H1 (cell line): ENCODE data around the gene IRAG1. TPM values are rescaled to one million over a fixed set of nuclear protein-coding genes. Genes with fewer than 3 reads are reported as not detected.

Experiments used
- CTCF ChIA-PET: fragments of 300-600 bp; sonication (Branson Sonifier 250); formaldehyde crosslinking; loops from one replicate; lab custom pipeline; 2021; ENCODE audit not compliant: partially characterized antibody; lab: Charles Lee
- POLR2A ChIA-PET: fragments of 300-600 bp; sonication (Branson Sonifier 250); formaldehyde crosslinking; loops from one replicate; lab custom pipeline; 2021; ENCODE audit warnings: inconsistent platforms; ENCODE audit not compliant: partially characterized antibody; lab: Charles Lee
- DNase-seq, 2 experiments: peaks; one replicate each; pipeline versions ENCODE4 v3.0.0 to v3.0.0-alpha.2; 2010 to 2022; ENCODE audit warnings: low spot score in 2 of 2, low read depth in 1 of 2, mixed read lengths in 1 of 2
- FAIRE-seq: peaks from 2 replicates; lab custom pipeline; 2011; peaks lifted over from hg19 to GRCh38; lab: Jason Lieb, UNC
- H2AFZ ChIP-seq: 2 replicates; pipeline ENCODE4 v1.8.1; 2012; ENCODE audit warnings: low read length, inconsistent platforms
- H2AK5ac ChIP-seq: 2 replicates; pipeline ENCODE4 v1.6.1; 2013; ENCODE audit warnings: low read depth, low read length
- H2BK120ac ChIP-seq: replicated peaks from 2 replicates; pipeline ENCODE3; 2013; ENCODE audit warnings: low read depth, low read length, inconsistent platforms
- H2BK12ac ChIP-seq: 2 replicates; pipeline ENCODE4 v1.6.1; 2013; ENCODE audit warnings: low read depth, low read length
- H2BK15ac ChIP-seq: 2 replicates; pipeline ENCODE4 v1.6.1; 2013; ENCODE audit warnings: low read length
- H2BK20ac ChIP-seq: 2 replicates; pipeline ENCODE4 v1.6.1; 2013; ENCODE audit warnings: low read length
- H2BK5ac ChIP-seq: 2 replicates; pipeline ENCODE4 v1.6.1; 2013; ENCODE audit warnings: low read depth, low read length
- H3K14ac ChIP-seq: 2 replicates; pipeline ENCODE4 v1.6.1; 2013; ENCODE audit warnings: inconsistent platforms; ENCODE audit not compliant: insufficient read length
- H3K18ac ChIP-seq: 2 replicates; pipeline ENCODE4 v1.6.1; 2013; ENCODE audit warnings: low read length; ENCODE audit errors: extremely low read depth
- H3K23ac ChIP-seq: 2 replicates; pipeline ENCODE4 v1.6.1; 2013; ENCODE audit warnings: inconsistent platforms; ENCODE audit not compliant: insufficient read length
- H3K23me2 ChIP-seq: 2 replicates; pipeline ENCODE4 v1.6.1; 2013; ENCODE audit warnings: low read depth, low read length
- H3K27ac ChIP-seq: 2 replicates; pipeline ENCODE4 v1.6.1; 2011; ENCODE audit warnings: low read depth, low read length, inconsistent platforms
- H3K27me3 ChIP-seq, 4 experiments: replicated peaks in 1 of 4; 1 replicate in 1 of 4; 2 replicates in 3 of 4; pipeline versions ENCODE4 v1.6.1 to v1.8.1; 2011 to 2013; ENCODE audit warnings: low read length in 3 of 4, mild to moderate bottlenecking in 3 of 4, inconsistent platforms in 2 of 4, mixed read lengths in 2 of 4, moderate library complexity in 1 of 4; ENCODE audit not compliant: control insufficient read depth in 3 of 4, insufficient read depth in 3 of 4; ENCODE audit errors: extremely low read depth in 1 of 4
- H3K36me3 ChIP-seq, 4 experiments: 2 replicates each; pipeline versions ENCODE4 v1.6.1 to v1.8.1; 2011 to 2013; ENCODE audit warnings: mild to moderate bottlenecking in 4 of 4, low read length in 3 of 4, moderate library complexity in 2 of 4, control low read depth in 1 of 4, inconsistent platforms in 1 of 4; ENCODE audit not compliant: insufficient read depth in 4 of 4, control insufficient read depth in 2 of 4
- H3K4ac ChIP-seq: replicated peaks from 2 replicates; pipeline ENCODE3; 2013; ENCODE audit warnings: low read length, low read depth, mixed read lengths, inconsistent platforms; ENCODE audit not compliant: insufficient read length
- H3K4me1 ChIP-seq, 4 experiments: replicated peaks in 1 of 4; 1 replicate in 1 of 4; 2 replicates in 3 of 4; pipeline versions ENCODE4 v1.6.1 to v1.8.1; 2011 to 2013; ENCODE audit warnings: low read length in 3 of 4, inconsistent platforms in 2 of 4, mixed read lengths in 1 of 4; ENCODE audit not compliant: insufficient read depth in 4 of 4, control insufficient read depth in 3 of 4
- H3K4me2 ChIP-seq, 2 experiments: 2 replicates each; pipeline versions ENCODE4 v1.6.1 to v1.8.1; 2011 to 2013; ENCODE audit warnings: low read depth in 2 of 2, low read length in 2 of 2, control low read depth in 1 of 2, inconsistent platforms in 1 of 2, mild to moderate bottlenecking in 1 of 2; ENCODE audit not compliant: insufficient read depth in 1 of 2
- H3K4me3 ChIP-seq, 4 experiments: fragments of 200-600, 300-600 bp in 1 of 4; sonication (generic), shearing (Covaris generic), sonication (Bioruptor Twin) in 1 of 4; 2 replicates each; pipeline versions ENCODE4 v1.5.1 to v1.8.1; 2011 to 2016; ENCODE audit warnings: low read length in 4 of 4, low read depth in 3 of 4, control low read depth in 2 of 4, inconsistent platforms in 2 of 4, mild to moderate bottlenecking in 2 of 4, mixed read lengths in 1 of 4, moderate library complexity in 1 of 4; ENCODE audit not compliant: insufficient read depth in 2 of 4; ENCODE audit errors: extremely low read depth in 1 of 4
- H3K56ac ChIP-seq: replicated peaks from 2 replicates; pipeline ENCODE3; 2013; ENCODE audit warnings: low read depth, mild to moderate bottlenecking, mixed read lengths, low read length, inconsistent platforms; ENCODE audit not compliant: insufficient read length
- H3K79me1 ChIP-seq: 2 replicates; pipeline ENCODE4 v1.6.1; 2013; ENCODE audit warnings: low read depth, low read length, control low read depth
- H3K79me2 ChIP-seq, 2 experiments: 2 replicates each; pipeline versions ENCODE4 v1.6.1 to v1.8.1; 2012 to 2013; ENCODE audit warnings: low read length in 2 of 2, mild to moderate bottlenecking in 2 of 2, inconsistent platforms in 1 of 2; ENCODE audit not compliant: insufficient read depth in 2 of 2, control insufficient read depth in 1 of 2
- H3K9ac ChIP-seq, 4 experiments: replicated peaks in 1 of 4; 1 replicate in 1 of 4; 2 replicates in 3 of 4; pipeline versions ENCODE4 v1.6.1 to v1.8.1; 2011 to 2013; ENCODE audit warnings: low read depth in 3 of 4, low read length in 3 of 4, control low read depth in 2 of 4, mild to moderate bottlenecking in 2 of 4, moderate library complexity in 2 of 4, inconsistent platforms in 1 of 4; ENCODE audit errors: extremely low read depth in 1 of 4
- H3K9me3 ChIP-seq, 2 experiments: 2 replicates each; pipeline versions ENCODE4 v1.6.1 to v1.8.1; 2012 to 2013; ENCODE audit warnings: mild to moderate bottlenecking in 2 of 2, moderate library complexity in 2 of 2, control low read depth in 1 of 2, inconsistent platforms in 1 of 2, low read depth in 1 of 2, low read length in 1 of 2, mixed read lengths in 1 of 2; ENCODE audit not compliant: insufficient read depth in 2 of 2
- H4K20me1 ChIP-seq, 2 experiments: replicated peaks in 1 of 2; 2 replicates each; pipeline versions ENCODE3 to v1.8.1; 2011 to 2013; ENCODE audit warnings: inconsistent platforms in 2 of 2, low read length in 2 of 2, mild to moderate bottlenecking in 1 of 2; ENCODE audit not compliant: insufficient read depth in 2 of 2, control insufficient read depth in 1 of 2
- H4K5ac ChIP-seq: 2 replicates; pipeline ENCODE4 v1.6.1; 2013; ENCODE audit warnings: low read length, low read depth, mixed read lengths, inconsistent platforms; ENCODE audit not compliant: insufficient read length
- H4K8ac ChIP-seq: 2 replicates; pipeline ENCODE4 v1.8.0; 2013; ENCODE audit warnings: mild to moderate bottlenecking, moderate library complexity, low read length, inconsistent platforms; ENCODE audit not compliant: insufficient read depth; ENCODE audit errors: extremely low read depth
- H4K91ac ChIP-seq: replicated peaks from 2 replicates; pipeline ENCODE3; 2013; ENCODE audit warnings: low read length, mixed read lengths, inconsistent platforms; ENCODE audit not compliant: insufficient read length
- WGBS, 2 experiments: shearing (Covaris generic) in 1 of 2; methylation state at CpG; one replicate each; pipeline versions ENCODE4 v1.1.6 to v1.1.7; 2013 to 2015; ENCODE audit warnings: low lambda C conversion rate in 2 of 2, mixed read lengths in 2 of 2, inconsistent platforms in 1 of 2, low coverage in 1 of 2, missing lambda C conversion rate in 1 of 2; ENCODE audit not compliant: insufficient replicate concordance in 2 of 2, insufficient coverage in 1 of 2, insufficient read length in 1 of 2; ENCODE audit errors: extremely low coverage in 1 of 2, missing lambda C conversion rate in 1 of 2; 5-methylcytosine and 5-hydroxymethylcytosine counted together
- polyA plus RNA-seq, 7 experiments: library from polyadenylated mRNA; depleted of rRNA in 3 of 7; stranded (reverse) in 5 of 7; unstranded in 2 of 7; fragments of >200 nt in 5 of 7; fragments of 200-250 nt in 2 of 7; gene quantifications; 1 replicate in 5 of 7; 2 replicates in 1 of 7; 4 replicates in 1 of 7; pipeline versions ENCODE4 v1.2.1 to v1.2.3, GENCODE V29; 2011 to 2013; ENCODE audit warnings: missing spikeins in 2 of 7, mixed read lengths in 2 of 7
- total RNA-seq: library from RNA; stranded (reverse); fragmentation: NEBNext Ultra II Directional; extraction: Animal tissue kit (Norgen Biotek cat#: 25700); gene quantifications from 2 replicates; pipeline ENCODE4 v1.2.1, GENCODE V29; 2021

The IRAG1 gene
- total and polyA plus RNA-seq, 2 of the 8 experiments (the other 6 are each of a cell fraction or from before 2014, with no cell fraction given): 1.8 to 2.7 TPM

- DNase-seq: no peak
- ChIA-PET POLR2A (interaction anchor here (1.3 kb wide), 1 partner anchor 122 kb away, joined by 3 read pairs; no protein-coding TSS in a partner anchor), CTCF (interaction anchor here (0.9 to 10.1 kb wide), 3 partner anchors 13 to 17 kb away, joined by 3 to 92 read pairs (median 4); no protein-coding TSS in a partner anchor)
- Histone ChIP-seq H2BK5ac (no peak overlapping the region), H4K20me1 (no peaks in the 10 kb centered on the region), H3K4ac (no peak overlapping the region), H4K5ac (no peak overlapping the region), H3K4me3 (no peak overlapping the region), H4K91ac (no peak overlapping the region), H3K9me3 (no peaks in the 10 kb centered on the region), H3K79me2 (no peaks in the 10 kb centered on the region), H4K8ac (no peak overlapping the region), H3K79me1 (no peaks in the 10 kb centered on the region), H3K4me1 (peaks cover 0 to 4% (median 0%) of the 10 kb centered on the region in 4 experiments; a peak in 2 of 7 replicates), H3K4me2 (no peak overlapping the region), H3K27ac (no peak overlapping the region), H3K14ac (no peak overlapping the region), H2BK15ac (no peak overlapping the region), H3K27me3 (no peaks in the 10 kb centered on the region), H2AFZ (no peak overlapping the region), H3K23ac (no peak overlapping the region), H3K56ac (no peak overlapping the region), H2BK120ac (no peak overlapping the region), H2AK5ac (no peak overlapping the region), H2BK12ac (no peak overlapping the region), H2BK20ac (no peak overlapping the region), H3K9ac (no peak overlapping the region), H3K36me3 (no peaks in the 10 kb centered on the region), H3K23me2 (no peaks in the 10 kb centered on the region), H3K18ac (no peak overlapping the region)
- WGBS, 2 experiments: 82% methylated on average over 4 of the region's 4 CpGs; no CpG with 5 or more reads in 1 of the 2 experiments
- FAIRE-seq: no peak
Measured at GRCh38 chr11:10670099-10670498, 23.5 kb downstream of the IRAG1 start.
